Peyer's patch (tissue), 4 donors: ENCODE data around the gene SHROOM1. TPM values are rescaled to one million over a fixed set of nuclear protein-coding genes. Genes with fewer than 3 reads are reported as not detected.

Source experiments
- DNase-seq, 3 donors: peaks; one replicate each; pipeline ENCODE4 v3.0.0-alpha.2; 2017 to 2019
- H3K27ac ChIP-seq, 4 donors: fragments of 200-600 bp; sonication (generic); one replicate each; pipeline ENCODE4 v1.5.1; 2016 to 2019
- H3K27me3 ChIP-seq, 2 donors: fragments of 200-600 bp; sonication (generic); one replicate each; pipeline ENCODE4 v1.5.1; 2019
- H3K36me3 ChIP-seq, 3 donors: fragments of 200-600 bp; sonication (generic); one replicate each; pipeline ENCODE4 v1.5.1; 2016 to 2019
- H3K4me1 ChIP-seq, 4 donors: fragments of 200-600 bp; sonication (generic); one replicate each; pipeline ENCODE4 v1.5.1; 2016 to 2019
- H3K4me3 ChIP-seq, 4 donors: fragments of 200-600 bp; sonication (generic); 1 replicate in 3 of 4; 2 replicates in 1 of 4; pipeline ENCODE4 v1.5.1; 2016 to 2019; ENCODE audit warnings: mild to moderate bottlenecking in 1 of 4
- H3K9me3 ChIP-seq, 4 donors: fragments of 200-600 bp; sonication (generic); one replicate each; pipeline ENCODE4 v1.5.1; 2016 to 2019; ENCODE audit warnings: mild to moderate bottlenecking in 1 of 4
- CTCF ChIP-seq, 6 experiments: fragments of 450-650 bp in 4 of 6; fragments of 200-600 bp in 2 of 6; sonication (generic) in 1 of 6; IDR thresholded peaks; one replicate each; pipeline ENCODE4 v1.5.1; 2017 to 2019; ENCODE audit warnings: antibody characterized with exemption in 6 of 6, mild to moderate bottlenecking in 3 of 6, moderate library complexity in 1 of 6
- POLR2A ChIP-seq, 2 donors: fragments of 450-650 bp; IDR thresholded peaks; one replicate each; pipeline ENCODE4 v1.5.1; 2017; ENCODE audit warnings: antibody characterized with exemption in 2 of 2, mild to moderate bottlenecking in 2 of 2, moderate library complexity in 2 of 2
- total RNA-seq, 4 donors: library from RNA; depleted of rRNA; stranded (reverse); fragments of >200 nt; gene quantifications; one replicate each; pipeline ENCODE4 v1.1.0, GENCODE V29; 2016

The SHROOM1 gene
- total RNA-seq, 4 donors from 2014 or later: 14.9 to 200 (median 95.3) TPM

- no peak overlapping the region for H3K4me3 ChIP-seq
- TF ChIP-seq POLR2A (IDR thresholded peaks at IDR 0.05) (peak in 1 of 2 donors; percentile 40), CTCF (IDR thresholded peaks at IDR 0.05) (no peak)
- no peaks in the 10 kb centered on the region for H3K9me3 ChIP-seq
- H3K4me1 ChIP-seq: peaks cover 0 to 40% (median 4%) of the 10 kb centered on the region in 4 donors
- H3K27me3 ChIP-seq: no peaks in the 10 kb centered on the region
- H3K27ac ChIP-seq: peak overlapping the region in 3 of 4 donors; percentile 74 to 93 (median 91)
- DNase-seq: no peak
- no peaks in the 10 kb centered on the region for H3K36me3 ChIP-seq
Observed at GRCh38 chr5:132839426-132840301, 9.2 kb upstream of the SHROOM1 start.

GRCh38 chr5:132838516-132839282 lies 8.3 kb upstream of the SHROOM1 start:
- H3K4me1 ChIP-seq: peaks cover 0 to 40% (median 4%) of the 10 kb centered on the region in 4 donors
- H3K36me3 ChIP-seq: no peaks in the 10 kb centered on the region
- TF ChIP-seq POLR2A (IDR thresholded peaks at IDR 0.05) (no peak), CTCF (IDR thresholded peaks at IDR 0.05) (no peak)
- no peak overlapping the region for H3K4me3 ChIP-seq
- peak overlapping the region in 3 of 4 donors; percentile 74 to 93 (median 91) for H3K27ac ChIP-seq
- no peaks in the 10 kb centered on the region for H3K9me3 ChIP-seq
- DNase-seq: no peak
- no peaks in the 10 kb centered on the region for H3K27me3 ChIP-seq

- TF ChIP-seq POLR2A (IDR thresholded peaks at IDR 0.05) (peak in 1 of 2 donors; percentile 43), CTCF (IDR thresholded peaks at IDR 0.05) (no peak)
- H3K27ac ChIP-seq: peak overlapping the region in 3 of 4 donors; percentile 74 to 93 (median 91)
- no peak overlapping the region for H3K4me3 ChIP-seq
- no peaks in the 10 kb centered on the region for H3K9me3 ChIP-seq
- no peaks in the 10 kb centered on the region for H3K36me3 ChIP-seq
- peaks cover 0 to 40% (median 4%) of the 10 kb centered on the region in 4 donors for H3K4me1 ChIP-seq
- peak in 1 of 3 donors; percentile 68 for DNase-seq
- H3K27me3 ChIP-seq: no peaks in the 10 kb centered on the region
Observed at GRCh38 chr5:132837868-132838267, 7.4 kb upstream of the SHROOM1 start.

GRCh38 chr5:132836852-132837251 lies 6.4 kb upstream of the SHROOM1 start:
- peak overlapping the region in 3 of 4 donors; percentile 74 to 93 (median 91) for H3K27ac ChIP-seq
- peaks cover 0 to 40% (median 4%) of the 10 kb centered on the region in 4 donors for H3K4me1 ChIP-seq

More at GRCh38 chr5:132836852-132837251, 6.4 kb upstream of the SHROOM1 start:
- no peak overlapping the region for H3K4me3 ChIP-seq
- no peaks in the 10 kb centered on the region for H3K36me3 ChIP-seq
- no peaks in the 10 kb centered on the region for H3K9me3 ChIP-seq
- H3K27me3 ChIP-seq: no peaks in the 10 kb centered on the region
- no peak for DNase-seq
- TF ChIP-seq CTCF (IDR thresholded peaks at IDR 0.05) (no peak), POLR2A (IDR thresholded peaks at IDR 0.05) (no peak)
